Stimulated activated naive CD4-positive, alpha-beta T cell (primary cell): ENCODE measurements around the gene CD44.

Experiments used
- DNase-seq, 6 experiments: peaks; one replicate each; lab custom pipeline; 2025; lab: John Stamatoyannopoulos, UW

Gene CD44

DNA sequence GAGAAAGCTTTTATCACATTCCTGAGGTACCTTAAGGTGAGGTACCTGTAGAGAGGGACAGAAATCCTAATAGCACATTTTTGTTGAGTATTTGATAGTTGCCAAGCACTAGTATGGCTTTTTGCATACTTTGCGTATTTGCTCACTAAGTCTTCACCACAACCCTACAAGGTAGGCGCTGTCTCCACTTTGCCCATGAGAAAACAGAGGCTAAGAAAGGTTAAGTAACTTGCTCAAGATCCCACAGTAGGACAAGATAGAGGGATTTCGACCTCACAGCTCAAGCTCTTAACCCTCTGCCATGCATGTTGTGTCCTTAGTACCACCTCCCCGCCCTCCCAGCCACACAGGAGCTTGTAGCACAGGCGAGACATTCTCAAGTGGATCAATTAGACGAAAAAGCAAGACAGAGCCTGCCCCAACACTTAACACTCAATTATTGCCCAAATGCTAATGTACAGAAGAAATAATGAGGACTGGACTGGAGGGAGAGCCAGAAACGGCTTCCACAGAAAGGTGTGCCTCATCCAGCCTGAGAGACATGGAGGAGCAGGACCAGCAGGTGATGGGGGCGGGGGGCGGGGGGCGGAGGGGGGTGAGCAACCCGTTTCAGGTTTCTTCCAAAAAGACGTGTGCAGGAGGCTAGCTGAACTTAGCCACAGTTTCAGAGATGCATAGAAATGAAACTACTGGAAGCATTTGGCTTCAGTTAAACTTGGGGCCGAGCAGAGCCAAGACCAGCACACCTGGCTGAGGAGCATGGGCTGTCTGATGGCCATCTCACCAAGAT is 26.7 kb upstream of the CD44 start:
- no peak for DNase-seq

DNA sequence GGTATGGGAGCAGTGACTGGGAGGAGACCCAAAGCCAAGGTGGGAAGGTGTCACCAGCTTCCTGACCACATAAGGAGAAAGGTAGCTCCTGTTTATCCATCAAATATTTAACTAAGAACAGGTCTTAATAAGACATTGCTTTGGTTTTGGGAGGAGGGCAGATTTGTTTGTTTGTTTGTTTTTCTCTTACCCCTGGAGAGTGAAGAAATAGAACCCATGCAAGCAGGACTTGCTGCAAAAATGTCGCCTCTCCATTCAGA is 26.2 kb upstream of the CD44 start:
- DNase-seq: no peak

- no peak for DNase-seq
Measured at GRCh38 chr11:35114906-35115687, 23.9 kb upstream of the CD44 start.

DNA sequence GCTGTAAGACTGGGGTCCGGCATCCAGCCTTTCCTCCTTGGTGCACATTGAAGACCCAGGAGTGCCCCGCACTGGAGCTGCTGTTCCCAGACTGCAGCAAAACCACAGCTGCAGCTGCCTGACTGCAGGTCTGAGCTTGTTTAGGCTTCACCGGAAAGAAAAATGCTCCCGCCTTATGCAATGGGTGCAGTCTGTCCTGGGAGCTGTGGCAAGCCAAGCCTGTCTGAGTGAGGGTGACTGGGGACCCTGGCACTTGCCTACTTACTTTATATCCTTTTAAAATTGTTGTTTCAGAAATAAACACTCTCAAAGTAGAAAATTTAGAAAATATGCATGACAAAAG is 23.3 kb upstream of the CD44 start:
- DNase-seq: no peak

- no peak for DNase-seq
Measured at GRCh38 chr11:35116245-35116644, 22.7 kb upstream of the CD44 start.

- DNase-seq: no peak
Measured at GRCh38 chr11:35116762-35117640, 22.0 kb upstream of the CD44 start.

DNA sequence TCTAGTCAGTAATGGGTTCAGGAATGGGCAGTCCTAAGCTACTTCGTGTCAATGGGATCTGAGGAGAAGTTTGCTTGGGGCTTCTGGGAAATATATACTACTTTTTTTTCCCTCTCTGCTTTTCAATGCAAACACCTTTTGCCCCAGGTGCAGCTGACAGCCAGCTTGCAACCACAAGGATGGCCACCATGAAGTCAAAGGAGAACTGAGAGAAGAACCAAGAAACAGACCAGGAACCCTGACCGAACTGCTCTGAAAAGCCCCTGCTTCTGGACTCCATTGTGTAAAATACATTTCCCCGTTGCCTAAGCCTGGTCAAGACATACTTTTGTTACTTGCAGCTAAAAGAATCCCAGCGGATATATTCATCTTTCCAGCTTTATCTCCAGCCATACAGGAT is 20.1 kb upstream of the CD44 start:
- DNase-seq: no peak

DNA sequence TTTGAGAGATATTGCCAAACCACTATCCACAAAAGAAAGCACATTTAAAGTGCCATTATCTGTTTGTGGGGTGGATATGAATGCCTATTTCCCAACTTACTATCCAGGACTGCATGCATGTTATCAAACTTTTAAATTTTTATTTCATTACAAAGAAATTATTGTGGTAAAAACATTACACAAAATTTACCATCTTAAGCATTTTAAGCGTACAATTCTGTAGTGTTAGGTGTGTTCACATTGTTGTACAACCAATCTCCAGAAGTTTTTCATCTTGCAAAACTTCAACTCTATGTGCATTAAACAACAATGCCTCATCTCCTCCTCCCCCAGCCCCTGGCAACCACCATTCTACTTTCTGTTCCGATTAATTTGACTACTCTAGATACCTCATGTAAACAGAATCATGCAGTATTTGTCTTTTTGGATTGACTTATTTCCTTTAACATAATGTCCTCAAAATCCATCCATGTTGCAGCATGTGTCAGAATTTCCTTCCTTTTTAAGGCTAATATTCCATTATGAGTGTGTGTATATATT is 17.6 kb upstream of the CD44 start:
- DNase-seq: no peak

DNA sequence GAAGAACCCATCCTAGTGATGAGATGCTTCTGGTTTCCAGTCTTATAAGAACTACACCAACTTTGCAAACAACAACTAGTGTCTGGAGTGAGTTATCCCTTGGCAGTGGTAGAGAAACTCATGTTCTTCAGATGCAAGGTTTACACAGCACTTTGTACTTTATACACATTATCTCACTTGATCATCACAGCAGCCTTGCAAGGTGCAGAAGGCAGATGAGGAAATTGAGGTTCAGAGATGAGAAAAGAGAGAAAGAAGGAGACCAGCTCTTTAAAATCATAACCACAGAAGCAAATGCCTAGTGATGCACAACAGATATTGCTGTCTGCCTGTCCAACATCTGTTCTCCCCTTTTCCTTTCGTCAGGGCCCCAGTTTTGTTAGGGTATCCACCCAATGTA is 16.7 kb upstream of the CD44 start:
- DNase-seq: peak in 3 of 6 experiments; percentile 26 to 62 (median 48)

- DNase-seq: peak in 2 of 6 experiments; percentile 11 to 20
Measured at GRCh38 chr11:35126000-35126878, 12.7 kb upstream of the CD44 start.

GRCh38 chr11:35126879-35127581 is 11.9 kb upstream of the CD44 start:
- DNase-seq: no peak

GRCh38 chr11:35127619-35128018 is 11.4 kb upstream of the CD44 start:
- DNase-seq: no peak

- no peak for DNase-seq
Measured at GRCh38 chr11:35131094-35131493, 7.9 kb upstream of the CD44 start.

DNA sequence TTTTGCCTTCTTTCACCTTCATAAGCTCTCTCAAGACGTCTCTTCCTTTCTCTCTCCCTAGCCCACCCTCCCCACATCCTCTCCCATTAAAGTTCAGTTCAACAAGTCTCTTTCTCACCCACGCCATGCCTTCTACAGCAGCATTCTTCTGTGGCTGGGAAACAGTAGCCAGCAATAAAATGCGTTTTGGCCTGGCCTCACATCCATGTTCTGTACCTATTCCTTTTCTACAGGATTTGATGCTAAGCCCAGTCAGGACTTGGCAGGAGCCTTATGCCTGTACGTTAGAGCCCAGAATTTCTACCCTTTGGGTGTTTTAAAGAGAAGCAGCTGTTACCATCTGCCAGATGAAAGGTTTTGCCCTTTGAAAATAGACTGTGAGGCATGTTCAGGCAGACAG is 7.1 kb upstream of the CD44 start:
- DNase-seq: peak in 1 of 6 experiments; percentile 28

- DNase-seq: no peak
Measured at GRCh38 chr11:35133656-35134055, 5.3 kb upstream of the CD44 start.

DNA sequence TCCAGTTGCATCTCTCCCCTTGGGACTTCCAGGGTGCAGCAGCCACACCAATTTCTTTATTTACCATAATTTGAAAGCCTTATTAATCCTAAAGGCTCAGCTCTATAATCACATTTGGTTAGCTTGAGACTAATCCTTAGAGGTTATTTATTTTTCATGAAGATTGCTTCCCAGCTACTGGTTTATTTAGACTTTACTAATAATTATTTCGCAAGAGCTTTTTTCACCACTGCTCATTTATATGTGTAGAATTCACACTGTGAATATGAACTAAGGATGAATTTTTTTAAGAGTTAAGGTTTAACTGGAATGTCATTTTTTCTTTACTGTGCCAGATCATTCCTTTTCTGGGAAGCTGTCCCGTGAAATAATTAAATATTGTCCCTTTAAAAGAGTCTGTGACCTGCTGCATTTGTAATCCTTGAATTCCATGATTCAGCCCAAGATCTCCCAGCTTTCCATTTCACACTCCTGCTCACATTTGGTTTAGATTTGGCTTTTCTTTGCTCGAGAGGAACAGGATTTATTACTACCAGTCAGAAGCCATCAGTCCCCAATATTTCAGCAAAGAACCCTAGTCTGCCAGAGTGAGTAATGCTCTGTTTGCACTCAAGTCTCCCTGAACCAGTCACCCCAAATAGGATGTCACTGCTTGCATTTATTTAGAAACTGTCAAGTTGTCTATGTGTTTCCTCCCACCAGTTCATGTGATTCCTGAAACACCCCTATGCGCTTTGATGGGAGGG is 4.4 kb upstream of the CD44 start:
- no peak for DNase-seq

GRCh38 chr11:35135222-35135621 is 3.7 kb upstream of the CD44 start:
- DNase-seq: no peak

DNA sequence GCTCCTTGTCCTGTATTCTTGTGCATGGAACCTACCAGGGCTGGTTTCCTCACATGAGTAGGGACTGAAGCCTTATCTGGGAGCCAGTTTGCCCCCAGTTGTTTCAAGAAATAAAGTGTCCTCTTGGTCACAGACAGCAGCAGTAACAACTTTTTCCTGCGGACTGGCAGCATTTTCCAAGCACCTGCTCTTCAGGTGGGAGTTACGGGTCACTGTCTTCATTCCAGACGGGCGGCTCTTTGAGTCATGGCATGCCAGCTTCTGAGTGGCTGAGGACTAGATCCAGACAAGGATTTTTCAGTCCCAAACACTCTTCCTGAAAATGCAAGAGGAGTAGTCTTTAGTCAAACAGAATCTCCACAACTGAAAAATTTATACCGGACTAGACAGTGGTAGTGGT is 2.7 kb upstream of the CD44 start:
- DNase-seq: no peak

GRCh38 chr11:35138058-35138457 is 913 bp upstream of the CD44 start:
- DNase-seq: no peak

DNA sequence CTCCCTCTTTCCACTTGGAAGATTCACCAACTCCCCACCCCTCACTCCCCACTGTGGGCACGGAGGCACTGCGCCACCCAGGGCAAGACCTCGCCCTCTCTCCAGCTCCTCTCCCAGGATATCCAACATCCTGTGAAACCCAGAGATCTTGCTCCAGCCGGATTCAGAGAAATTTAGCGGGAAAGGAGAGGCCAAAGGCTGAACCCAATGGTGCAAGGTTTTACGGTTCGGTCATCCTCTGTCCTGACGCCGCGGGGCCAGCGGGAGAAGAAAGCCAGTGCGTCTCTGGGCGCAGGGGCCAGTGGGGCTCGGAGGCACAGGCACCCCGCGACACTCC is 397 bp upstream of the CD44 start:
- no peak for DNase-seq
